Karpas-422 (cell line): ENCODE data around the gene UGT1A5. TPM values are rescaled to one million over a fixed set of nuclear protein-coding genes. Genes with fewer than 3 reads are reported as not detected.

Source experiments
- DNase-seq: peaks from one replicate; pipeline ENCODE4 v3.0.0-alpha.2; 2015
- H2AFZ ChIP-seq: fragments of 200-600 bp; sonication (generic); 2 replicates; pipeline ENCODE4 v1.6.1; 2014; ENCODE audit warnings: antibody characterized with exemption, low read length, mixed read lengths
- H3K27ac ChIP-seq: fragments of 200-600 bp; sonication (generic); 2 replicates; pipeline ENCODE4 v1.5.1; 2014; ENCODE audit warnings: mild to moderate bottlenecking, low read length, moderate library complexity
- H3K27me3 ChIP-seq: fragments of 200-600 bp; sonication (generic); 2 replicates; pipeline ENCODE4 v1.6.1; 2014; ENCODE audit warnings: low read length, mixed read lengths
- H3K36me3 ChIP-seq: fragments of 200-600 bp; sonication (generic); 2 replicates; pipeline ENCODE4 v1.6.1; 2014; ENCODE audit warnings: low read length, mixed read lengths; ENCODE audit not compliant: insufficient read depth
- H3K4me1 ChIP-seq: fragments of 200-600 bp; sonication (generic); 2 replicates; pipeline ENCODE4 v1.6.1; 2014; ENCODE audit warnings: mild to moderate bottlenecking, low read length, mixed read lengths
- H3K4me2 ChIP-seq: fragments of 200-600 bp; sonication (generic); 2 replicates; pipeline ENCODE4 v1.6.1; 2014; ENCODE audit warnings: low read length, low read depth, mild to moderate bottlenecking; ENCODE audit not compliant: poor library complexity, severe bottlenecking
- H3K4me3 ChIP-seq: fragments of 200-600 bp; sonication (generic); 2 replicates; pipeline ENCODE4 v1.5.1; 2014; ENCODE audit warnings: mild to moderate bottlenecking, antibody characterized with exemption, low read length, mixed read lengths
- H3K79me2 ChIP-seq: fragments of 200-600 bp; sonication (generic); 2 replicates; pipeline ENCODE4 v1.6.1; 2014; ENCODE audit warnings: mild to moderate bottlenecking, low read length, mixed read lengths
- H3K9ac ChIP-seq: fragments of 200-600 bp; sonication (generic); 2 replicates; pipeline ENCODE4 v1.6.0; 2014; ENCODE audit warnings: low read length
- H3K9me2 ChIP-seq: fragments of 200-600 bp; sonication (generic), shearing (Covaris generic); replicated peaks from 2 replicates; pipeline ENCODE4 v1.6.0; 2014; ENCODE audit warnings: mild to moderate bottlenecking, low read length, moderate library complexity; ENCODE audit not compliant: insufficient read depth
- H3K9me3 ChIP-seq: fragments of 300-700, 200-600 bp; sonication (generic); 2 replicates; pipeline ENCODE4 v1.6.1; 2014; ENCODE audit warnings: low read length, mixed read lengths
- H4K20me1 ChIP-seq: fragments of 200-600 bp; sonication (generic); 2 replicates; pipeline ENCODE4 v1.6.1; 2014; ENCODE audit warnings: mild to moderate bottlenecking, antibody characterized with exemption, low read length, low read depth; ENCODE audit not compliant: insufficient read depth
- total RNA-seq: library from RNA; depleted of rRNA; stranded (reverse); fragments of >200 nt; shearing (Covaris generic); gene quantifications from 2 replicates; pipeline ENCODE4 v1.2.3, GENCODE V29; 2014; ENCODE audit warnings: low replicate concordance

UGT1A5 gene
- total RNA-seq, 1 experiment from 2014 or later: not detected

- H3K27me3 ChIP-seq: peaks cover 2% of the 10 kb centered on the region; the same call in 1 of the 2 replicates
- no peak overlapping the region for H2AFZ ChIP-seq
- H3K9me2 ChIP-seq: no peaks in the 10 kb centered on the region
- no peaks in the 10 kb centered on the region; the same call in 1 of the 2 replicates for H3K4me1 ChIP-seq
- no peak overlapping the region for H3K27ac ChIP-seq
- no peaks in the 10 kb centered on the region for H3K79me2 ChIP-seq
- no peaks in the 10 kb centered on the region; the same call in 1 of the 2 replicates for H3K9me3 ChIP-seq
- H3K4me3 ChIP-seq: no peak overlapping the region
- H3K9ac ChIP-seq: no peak overlapping the region
- DNase-seq: no peak
- H3K36me3 ChIP-seq: no peaks in the 10 kb centered on the region
- no peaks in the 10 kb centered on the region for H4K20me1 ChIP-seq
- no peak overlapping the region for H3K4me2 ChIP-seq
These were observed 46.1 kb downstream of the UGT1A5 start for GRCh38 chr2:233758849-233759248.

- Histone ChIP-seq H3K4me1 (no peaks in the 10 kb centered on the region; the same call in 1 of the 2 replicates), H3K9ac (no peak within 1 kb of the TSS), H3K27me3 (peaks cover 2% of the 10 kb centered on the region; the same call in 1 of the 2 replicates), H3K4me3 (no peak within 1 kb of the TSS), H2AFZ (no peak within 1 kb of the TSS), H3K27ac (no peak within 1 kb of the TSS), H3K79me2 (no peaks in the 10 kb centered on the region), H3K9me2 (no peaks in the 10 kb centered on the region), H3K9me3 (no peaks in the 10 kb centered on the region; the same call in 1 of the 2 replicates), H4K20me1 (no peaks in the 10 kb centered on the region), H3K4me2 (no peak within 1 kb of the TSS), H3K36me3 (no peaks in the 10 kb centered on the region)
- DNase-seq: no peak
These were observed 47.3 kb downstream of the UGT1A5 start, which contains the start of gene UGT1A1 for GRCh38 chr2:233760043-233760442. Gene UGT1A1 (plus strand): TSS chr2:233760270. CDS start chr2:233760288, 18 bp downstream.

GRCh38 chr2:233761040-233761769 is 48.5 kb downstream of the UGT1A5 start:
- H3K9me3 ChIP-seq: no peaks in the 10 kb centered on the region; the same call in 1 of the 2 replicates
- H3K4me2 ChIP-seq: no peak overlapping the region
- DNase-seq: no peak
- no peak overlapping the region for H3K9ac ChIP-seq
- H3K9me2 ChIP-seq: no peaks in the 10 kb centered on the region
- H3K4me3 ChIP-seq: no peak overlapping the region
- no peaks in the 10 kb centered on the region for H3K36me3 ChIP-seq
- H3K79me2 ChIP-seq: no peaks in the 10 kb centered on the region
- H2AFZ ChIP-seq: no peak overlapping the region
- no peaks in the 10 kb centered on the region; the same call in 1 of the 2 replicates for H3K4me1 ChIP-seq
- H3K27ac ChIP-seq: no peak overlapping the region
- H4K20me1 ChIP-seq: no peaks in the 10 kb centered on the region
- peaks cover 2% of the 10 kb centered on the region; the same call in 1 of the 2 replicates for H3K27me3 ChIP-seq

GRCh38 chr2:233764264-233764663 is 51.6 kb downstream of the UGT1A5 start:
- Histone ChIP-seq H4K20me1 (no peaks in the 10 kb centered on the region), H2AFZ (no peak overlapping the region), H3K4me3 (no peak overlapping the region), H3K27me3 (no peaks in the 10 kb centered on the region), H3K36me3 (no peaks in the 10 kb centered on the region), H3K9me3 (no peaks in the 10 kb centered on the region), H3K9ac (no peak overlapping the region), H3K9me2 (no peaks in the 10 kb centered on the region), H3K4me2 (no peak overlapping the region), H3K4me1 (no peaks in the 10 kb centered on the region), H3K27ac (no peak overlapping the region), H3K79me2 (no peaks in the 10 kb centered on the region)
- no peak for DNase-seq

- H3K9me2 ChIP-seq: no peaks in the 10 kb centered on the region
- H3K27ac ChIP-seq: no peak overlapping the region
- H3K9me3 ChIP-seq: no peaks in the 10 kb centered on the region
- no peak overlapping the region for H3K9ac ChIP-seq
- H3K4me1 ChIP-seq: no peaks in the 10 kb centered on the region
- H3K4me2 ChIP-seq: no peak overlapping the region
- DNase-seq: no peak
- H3K79me2 ChIP-seq: no peaks in the 10 kb centered on the region
- no peak overlapping the region for H2AFZ ChIP-seq
- no peaks in the 10 kb centered on the region for H3K36me3 ChIP-seq
- no peaks in the 10 kb centered on the region for H4K20me1 ChIP-seq
- H3K27me3 ChIP-seq: no peaks in the 10 kb centered on the region
- H3K4me3 ChIP-seq: no peak overlapping the region
These were observed 52.1 kb downstream of the UGT1A5 start for GRCh38 chr2:233764761-233765160.

- Histone ChIP-seq H3K79me2 (no peaks in the 10 kb centered on the region), H3K9me2 (no peaks in the 10 kb centered on the region), H4K20me1 (no peaks in the 10 kb centered on the region), H3K9ac (no peak overlapping the region), H3K36me3 (no peaks in the 10 kb centered on the region), H2AFZ (no peak overlapping the region), H3K9me3 (no peaks in the 10 kb centered on the region), H3K27me3 (no peaks in the 10 kb centered on the region), H3K4me2 (no peak overlapping the region), H3K27ac (no peak overlapping the region), H3K4me1 (no peaks in the 10 kb centered on the region), H3K4me3 (no peak overlapping the region)
- no peak for DNase-seq
These were observed 53.7 kb downstream of the UGT1A5 start for GRCh38 chr2:233766416-233766815.

GRCh38 chr2:233768076-233768475 is 55.4 kb downstream of the UGT1A5 start:
- Histone ChIP-seq H4K20me1 (no peaks in the 10 kb centered on the region), H2AFZ (no peak overlapping the region), H3K4me1 (no peaks in the 10 kb centered on the region), H3K9ac (no peak overlapping the region), H3K4me3 (no peak overlapping the region), H3K9me2 (no peaks in the 10 kb centered on the region), H3K27ac (no peak overlapping the region), H3K4me2 (no peak overlapping the region), H3K79me2 (no peaks in the 10 kb centered on the region), H3K9me3 (no peaks in the 10 kb centered on the region), H3K27me3 (no peaks in the 10 kb centered on the region), H3K36me3 (no peaks in the 10 kb centered on the region)
- no peak for DNase-seq

GRCh38 chr2:233769260-233769659 is 56.6 kb downstream of the UGT1A5 start:
- Histone ChIP-seq H3K9ac (no peak overlapping the region), H3K27me3 (no peaks in the 10 kb centered on the region), H3K36me3 (no peaks in the 10 kb centered on the region), H3K9me3 (no peaks in the 10 kb centered on the region), H3K9me2 (no peaks in the 10 kb centered on the region), H3K4me2 (no peak overlapping the region), H3K4me3 (no peak overlapping the region), H4K20me1 (no peaks in the 10 kb centered on the region), H3K4me1 (no peaks in the 10 kb centered on the region), H3K27ac (no peak overlapping the region), H2AFZ (no peak overlapping the region), H3K79me2 (no peaks in the 10 kb centered on the region)
- no peak for DNase-seq
